PC-9 (cell line): Measurements from ENCODE around the gene SEMA3C.

Experiments used
- CTCF ChIP-seq: fragments of 200-600 bp; sonication (generic); conservative IDR thresholded peaks from 2 replicates; pipeline ENCODE4 v1.6.1; 2017; ENCODE audit warnings: mixed run types, antibody characterized with exemption, mild to moderate bottlenecking, moderate library complexity
- EZH2 ChIP-seq: fragments of 200-600 bp; sonication (generic); IDR thresholded peaks from 2 replicates; pipeline ENCODE4 v1.8.0; 2017; ENCODE audit warnings: antibody characterized with exemption, low read depth

DNA sequence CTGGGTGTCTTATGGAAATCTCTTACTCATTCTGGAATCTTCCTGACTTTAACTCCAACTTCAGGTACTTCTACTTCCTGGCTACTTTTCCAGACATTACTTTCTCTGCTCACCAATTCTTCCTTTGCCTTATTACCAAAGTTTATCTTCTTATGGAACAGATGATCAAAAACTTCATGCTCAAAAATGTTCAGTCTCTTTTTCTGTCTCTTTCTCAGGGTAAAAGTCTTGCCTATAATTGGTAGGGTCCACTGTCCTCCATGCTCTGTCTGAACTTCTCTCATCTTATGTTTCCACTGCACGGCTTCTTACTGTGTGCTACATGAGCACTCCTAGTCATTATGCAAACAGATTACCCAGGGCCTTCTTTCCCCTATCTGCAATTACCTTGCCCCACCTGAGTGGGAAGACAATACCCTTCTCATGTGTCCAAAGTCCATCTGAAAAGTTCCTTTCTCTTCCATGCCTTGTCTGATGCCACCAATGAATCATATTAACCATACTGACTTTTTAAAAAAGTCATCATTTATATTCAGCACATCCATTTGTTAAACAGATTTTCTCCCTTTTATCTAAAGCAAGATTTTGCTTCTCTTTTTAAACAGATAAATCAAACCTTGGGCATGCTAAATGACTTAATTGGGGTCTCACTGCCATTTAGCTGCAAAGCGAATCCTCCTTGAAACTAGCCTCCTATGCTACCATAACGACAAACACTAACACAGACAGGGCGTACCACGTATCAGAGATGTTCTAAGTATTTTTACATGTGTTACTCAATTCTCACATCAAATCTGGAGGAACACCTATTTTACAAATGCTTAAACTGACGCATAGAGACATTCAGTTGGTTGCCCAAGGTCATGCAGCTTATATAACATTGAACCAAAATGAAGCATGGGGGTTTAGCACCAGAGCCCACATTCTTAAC, 48.8 kb downstream of the SEMA3C start:
- TF ChIP-seq CTCF: no peak
- TF ChIP-seq EZH2: no peak
